ENCODE results near the gene RGS1.

DNA sequence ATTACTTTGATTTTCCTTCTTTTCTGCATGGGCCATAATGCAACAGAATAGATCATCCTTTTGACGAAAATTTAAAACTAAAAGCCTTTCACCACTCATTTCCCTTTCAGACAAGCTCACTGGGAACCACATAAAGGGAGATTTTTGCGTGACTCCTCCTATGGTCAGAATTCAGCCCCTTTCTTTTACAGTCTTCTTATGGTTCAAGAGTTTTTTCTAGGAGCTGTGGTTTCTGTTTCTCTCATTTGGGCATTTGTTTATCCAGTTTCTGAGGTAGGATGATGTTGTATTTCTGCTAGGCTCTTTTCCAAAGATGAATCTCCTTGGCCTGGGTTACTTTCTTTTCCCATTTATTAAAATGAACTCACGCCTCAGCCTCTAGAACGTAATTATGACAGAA is 16.9 kb downstream of the RGS1 start:
- TF ChIP-seq, protein P1, sequence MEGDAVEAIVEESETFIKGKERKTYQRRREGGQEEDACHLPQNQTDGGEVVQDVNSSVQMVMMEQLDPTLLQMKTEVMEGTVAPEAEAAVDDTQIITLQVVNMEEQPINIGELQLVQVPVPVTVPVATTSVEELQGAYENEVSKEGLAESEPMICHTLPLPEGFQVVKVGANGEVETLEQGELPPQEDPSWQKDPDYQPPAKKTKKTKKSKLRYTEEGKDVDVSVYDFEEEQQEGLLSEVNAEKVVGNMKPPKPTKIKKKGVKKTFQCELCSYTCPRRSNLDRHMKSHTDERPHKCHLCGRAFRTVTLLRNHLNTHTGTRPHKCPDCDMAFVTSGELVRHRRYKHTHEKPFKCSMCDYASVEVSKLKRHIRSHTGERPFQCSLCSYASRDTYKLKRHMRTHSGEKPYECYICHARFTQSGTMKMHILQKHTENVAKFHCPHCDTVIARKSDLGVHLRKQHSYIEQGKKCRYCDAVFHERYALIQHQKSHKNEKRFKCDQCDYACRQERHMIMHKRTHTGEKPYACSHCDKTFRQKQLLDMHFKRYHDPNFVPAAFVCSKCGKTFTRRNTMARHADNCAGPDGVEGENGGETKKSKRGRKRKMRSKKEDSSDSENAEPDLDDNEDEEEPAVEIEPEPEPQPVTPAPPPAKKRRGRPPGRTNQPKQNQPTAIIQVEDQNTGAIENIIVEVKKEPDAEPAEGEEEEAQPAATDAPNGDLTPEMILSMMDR (conservative IDR thresholded peaks at IDR 0.05; ENCODE audit: low read depth, low read length) = no peak
- no peak for TF ChIP-seq EZH2 (IDR thresholded peaks at IDR 0.05; ENCODE audit: low read length, unreplicated experiment)
- TF ChIP-seq EZH2phosphoT487 (IDR thresholded peaks at IDR 0.05; ENCODE audit: borderline replicate concordance, low read length) = no peak
